K562 (cell line): ENCODE measurements around the gene TSPAN16. TPM values are rescaled to one million over a fixed set of nuclear protein-coding genes. Genes with fewer than 3 reads are reported as not detected.

Source experiments
- BRD9 ChIP-seq: fragments of 450-650 bp; IDR thresholded peaks from 2 replicates; pipeline ENCODE4 v1.6.1; 2018; ENCODE audit warnings: low read depth; ENCODE audit not compliant: partially characterized antibody
- CREM ChIP-seq: IDR thresholded peaks from 2 replicates; pipeline ENCODE4 v1.6.1; 2014; ENCODE audit warnings: antibody characterized with exemption, low read depth
- ELF1 ChIP-seq: fragments of 200-800 bp; sonication (Bioruptor generic); IDR thresholded peaks from 2 replicates; pipeline ENCODE4 v1.6.1; 2016; ENCODE audit warnings: missing genetic modification characterization, missing compliant biosample characterization
- GTF2A2 ChIP-seq: IDR thresholded peaks from 2 replicates; pipeline ENCODE4 v1.6.1; 2016; ENCODE audit warnings: mild to moderate bottlenecking, missing genetic modification characterization, missing compliant biosample characterization
- HIVEP1 ChIP-seq: fragments of 250-450 bp; sonication (Bioruptor Pico); IDR thresholded peaks from 2 replicates; pipeline ENCODE4 v1.4.0; 2020; ENCODE audit warnings: mild to moderate bottlenecking
- HOXB6 ChIP-seq: fragments of 250-450 bp; sonication (Bioruptor Pico); IDR thresholded peaks from 2 replicates; pipeline ENCODE4 v1.5.1; 2022; ENCODE audit warnings: mild to moderate bottlenecking, borderline replicate concordance
- PHF8 ChIP-seq: fragments of 200-600 bp; sonication (generic); IDR thresholded peaks from 2 replicates; pipeline ENCODE4 v1.6.1; 2012; ENCODE audit warnings: mixed run types, mild to moderate bottlenecking, inconsistent platforms, low read length, moderate library complexity, borderline replicate concordance
- PTBP1 ChIP-seq: fragments of 200-400 bp; formaldehyde crosslinking; IDR thresholded peaks from 2 replicates; pipeline ENCODE4 v1.6.1; 2017; ENCODE audit warnings: low read depth, low read length
- RAD51 ChIP-seq: fragments of 450-650 bp; IDR thresholded peaks from 2 replicates; pipeline ENCODE4 v1.7.1; 2016; ENCODE audit warnings: low read depth, mild to moderate bottlenecking, borderline replicate concordance
- SAFB2 ChIP-seq: fragments of 200-400 bp; formaldehyde crosslinking; IDR thresholded peaks from 2 replicates; pipeline ENCODE4 v1.6.1; 2018; ENCODE audit warnings: borderline replicate concordance, low read length, low read depth, moderate library complexity; ENCODE audit not compliant: severe bottlenecking
- SIRT6 ChIP-seq: IDR thresholded peaks from one replicate; pipeline ENCODE4 v1.6.1; 2012; ENCODE audit warnings: low read depth, mild to moderate bottlenecking, control low read depth, inconsistent platforms, low read length, moderate library complexity
- SRF ChIP-seq, 2 experiments: fragments of 250-450, 450-650 bp in 1 of 2; sonication (Bioruptor Pico) in 1 of 2; sonication (generic) in 1 of 2; formaldehyde crosslinking; IDR thresholded peaks; 2 replicates each; pipeline versions ENCODE4 v1.5.0 to v1.5.1; 2020 to 2022; ENCODE audit warnings: mild to moderate bottlenecking in 1 of 2, missing genetic modification reagents in 1 of 2
- TAF1 ChIP-seq: IDR thresholded peaks from 2 replicates; pipeline ENCODE4 v1.6.1; 2011; ENCODE audit warnings: mild to moderate bottlenecking, low read length, moderate library complexity; ENCODE audit not compliant: insufficient read depth, control insufficient read depth, severe bottlenecking; ENCODE audit errors: extremely low read depth
- ZNF347 ChIP-seq: fragments of 450-650 bp; formaldehyde crosslinking; IDR thresholded peaks from 2 replicates; pipeline ENCODE4 v1.4.0; 2020; ENCODE audit warnings: low read depth, mild to moderate bottlenecking, moderate library complexity
- ZNF586 ChIP-seq: fragments of 450-650 bp; formaldehyde crosslinking; conservative IDR thresholded peaks from 2 replicates; pipeline ENCODE4 v1.4.0; 2020; ENCODE audit warnings: mild to moderate bottlenecking, moderate library complexity
- ZNF668 ChIP-seq: fragments of 250-450 bp; sonication (Bioruptor Pico); IDR thresholded peaks from 2 replicates; pipeline ENCODE4 v1.8.0; 2022; ENCODE audit warnings: mild to moderate bottlenecking, inconsistent platforms
- ZNF696 ChIP-seq: fragments of 250-450 bp; sonication (Bioruptor Pico); conservative IDR thresholded peaks from 2 replicates; pipeline ENCODE4 v1.4.0; 2020; ENCODE audit warnings: mild to moderate bottlenecking, moderate library complexity
- polyA plus RNA-seq, 8 experiments: library from polyadenylated mRNA; depleted of rRNA in 4 of 8; stranded (reverse) in 5 of 8; unstranded in 3 of 8; fragments of >200 nt; fragmentation: Nextera tagmentation in 2 of 8; fragmentation: Illumina TruSeq in 1 of 8; extraction: Ambion mirVana in 2 of 8; extraction: Trizol in 1 of 8; gene quantifications; 2 replicates each; pipeline versions ENCODE4 v1.2.1 to v1.2.3, GENCODE V29; 2011 to 2014; ENCODE audit warnings: inconsistent platforms in 1 of 8, missing spikeins in 1 of 8
- total RNA-seq, 7 experiments: library from RNA; depleted of rRNA in 6 of 7; stranded (reverse); fragments of >200 nt in 6 of 7; fragmentation: Illumina TruSeq in 2 of 7; extraction: Trizol in 2 of 7; gene quantifications; 2 replicates each; pipeline versions ENCODE4 v1.2.1 to v1.2.3, GENCODE V29; 2011 to 2021; ENCODE audit warnings: low replicate concordance in 1 of 7
- TF ChIP-seq, protein P1 (sequence below): IDR thresholded peaks from 2 replicates; pipeline ENCODE4 v1.6.1; 2011; ENCODE audit warnings: borderline replicate concordance, low read depth, mild to moderate bottlenecking, moderate library complexity, low read length; ENCODE audit not compliant: insufficient read depth, poor library complexity, severe bottlenecking
- TF ChIP-seq, protein P2 (sequence below): conservative IDR thresholded peaks from 2 replicates; pipeline ENCODE4 v1.6.1; 2011; ENCODE audit warnings: low read depth, mild to moderate bottlenecking, low read length; ENCODE audit not compliant: control insufficient read depth
- TF ChIP-seq, protein P3 (sequence below): fragments of 250-450 bp; sonication (Bioruptor Pico); IDR thresholded peaks from 2 replicates; pipeline ENCODE4 v1.5.0; 2021

TSPAN16 gene
- total and polyA plus RNA-seq, 9 of the 15 experiments (the other 6 are each of a cell fraction or from before 2014, with no cell fraction given) = not detected

DNA sequence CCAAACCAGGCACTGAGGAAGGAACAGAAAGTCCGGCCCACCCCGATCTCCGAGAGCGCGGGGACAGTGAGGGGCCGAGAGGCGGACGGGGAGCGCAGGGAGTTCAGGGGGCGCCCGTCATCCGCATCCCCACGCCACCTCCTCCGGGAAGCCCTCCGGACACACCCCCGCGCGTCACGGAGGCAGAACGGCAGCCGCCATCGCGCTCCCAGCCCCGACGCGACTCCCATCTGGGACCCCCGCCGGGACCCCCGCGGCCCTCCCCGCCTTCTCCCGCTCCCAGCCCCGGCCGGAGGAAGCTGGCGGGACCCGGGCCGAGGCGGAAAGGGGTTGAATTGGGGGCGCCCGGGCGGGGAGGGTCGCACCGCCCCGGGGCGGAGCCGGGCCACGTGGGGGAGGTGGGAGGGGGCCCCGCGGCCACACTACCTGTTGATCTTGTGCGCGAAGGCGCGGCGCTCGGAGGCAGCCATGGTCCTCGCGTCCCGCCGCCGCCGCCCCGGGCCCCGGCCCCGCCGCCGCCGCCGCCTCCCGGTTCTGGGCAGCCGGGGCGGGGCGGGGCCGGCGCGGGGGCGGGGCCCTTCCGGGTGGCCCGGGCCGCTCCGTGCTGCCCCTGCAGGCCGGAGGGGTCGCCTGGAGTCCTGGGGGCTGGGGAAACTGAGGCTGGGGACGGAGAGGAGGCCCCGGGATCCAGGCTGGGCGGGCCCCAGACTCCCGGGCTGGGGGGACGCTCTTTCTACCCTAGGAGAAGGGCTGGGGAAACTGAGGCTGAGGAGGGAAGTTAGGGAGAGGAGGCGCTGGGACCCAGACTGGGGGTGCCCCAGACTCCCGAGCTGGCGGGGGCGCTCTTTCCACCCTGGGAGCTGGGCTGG is 33.8 kb upstream of the TSPAN16 start, which contains the start of gene DOCK6 (continued):
- TF ChIP-seq, protein P1, sequence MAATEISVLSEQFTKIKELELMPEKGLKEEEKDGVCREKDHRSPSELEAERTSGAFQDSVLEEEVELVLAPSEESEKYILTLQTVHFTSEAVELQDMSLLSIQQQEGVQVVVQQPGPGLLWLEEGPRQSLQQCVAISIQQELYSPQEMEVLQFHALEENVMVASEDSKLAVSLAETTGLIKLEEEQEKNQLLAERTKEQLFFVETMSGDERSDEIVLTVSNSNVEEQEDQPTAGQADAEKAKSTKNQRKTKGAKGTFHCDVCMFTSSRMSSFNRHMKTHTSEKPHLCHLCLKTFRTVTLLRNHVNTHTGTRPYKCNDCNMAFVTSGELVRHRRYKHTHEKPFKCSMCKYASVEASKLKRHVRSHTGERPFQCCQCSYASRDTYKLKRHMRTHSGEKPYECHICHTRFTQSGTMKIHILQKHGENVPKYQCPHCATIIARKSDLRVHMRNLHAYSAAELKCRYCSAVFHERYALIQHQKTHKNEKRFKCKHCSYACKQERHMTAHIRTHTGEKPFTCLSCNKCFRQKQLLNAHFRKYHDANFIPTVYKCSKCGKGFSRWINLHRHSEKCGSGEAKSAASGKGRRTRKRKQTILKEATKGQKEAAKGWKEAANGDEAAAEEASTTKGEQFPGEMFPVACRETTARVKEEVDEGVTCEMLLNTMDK = no peak
- TF ChIP-seq RAD51 = no peak
- TF ChIP-seq ZNF696 = no peak
- TF ChIP-seq HOXB6 (CRISPR knock-in tag) = no peak
- TF ChIP-seq ELF1 (tag) = peak; percentile 85
- TF ChIP-seq TAF1 = peak; percentile 28
- peak; percentile 57 for TF ChIP-seq CREM
- no peak for TF ChIP-seq GTF2A2
- TF ChIP-seq, protein P2, sequence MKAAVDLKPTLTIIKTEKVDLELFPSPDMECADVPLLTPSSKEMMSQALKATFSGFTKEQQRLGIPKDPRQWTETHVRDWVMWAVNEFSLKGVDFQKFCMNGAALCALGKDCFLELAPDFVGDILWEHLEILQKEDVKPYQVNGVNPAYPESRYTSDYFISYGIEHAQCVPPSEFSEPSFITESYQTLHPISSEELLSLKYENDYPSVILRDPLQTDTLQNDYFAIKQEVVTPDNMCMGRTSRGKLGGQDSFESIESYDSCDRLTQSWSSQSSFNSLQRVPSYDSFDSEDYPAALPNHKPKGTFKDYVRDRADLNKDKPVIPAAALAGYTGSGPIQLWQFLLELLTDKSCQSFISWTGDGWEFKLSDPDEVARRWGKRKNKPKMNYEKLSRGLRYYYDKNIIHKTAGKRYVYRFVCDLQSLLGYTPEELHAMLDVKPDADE = 0 out of 2 replicates have a peak, but pooled peaks have one; percentile 17
- TF ChIP-seq PHF8 = peak; percentile 70; the same call in 1 of the 2 replicates
- TF ChIP-seq ZNF668 (CRISPR knock-in tag) = no peak
- TF ChIP-seq SAFB2 = no peak
- TF ChIP-seq BRD9 = no peak
- 0 out of 2 replicates have a peak, but pooled peaks have one; percentile 64 for TF ChIP-seq PTBP1
- no peak for TF ChIP-seq SIRT6
- no peak for TF ChIP-seq ZNF586 (CRISPR knock-in tag)
- no peak for TF ChIP-seq SRF (CRISPR knock-in tag; IDR thresholded peaks at IDR 0.05)
- TF ChIP-seq ZNF347 (CRISPR knock-in tag) = no peak
- TF ChIP-seq HIVEP1 (CRISPR knock-in tag) = no peak
- TF ChIP-seq, protein P3, sequence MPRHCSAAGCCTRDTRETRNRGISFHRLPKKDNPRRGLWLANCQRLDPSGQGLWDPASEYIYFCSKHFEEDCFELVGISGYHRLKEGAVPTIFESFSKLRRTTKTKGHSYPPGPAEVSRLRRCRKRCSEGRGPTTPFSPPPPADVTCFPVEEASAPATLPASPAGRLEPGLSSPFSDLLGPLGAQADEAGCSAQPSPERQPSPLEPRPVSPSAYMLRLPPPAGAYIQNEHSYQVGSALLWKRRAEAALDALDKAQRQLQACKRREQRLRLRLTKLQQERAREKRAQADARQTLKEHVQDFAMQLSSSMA (CRISPR knock-in tag) = no peak
